SK-N-DZ (cell line): ENCODE measurements around the gene PXDN. TPM values are rescaled to one million over a fixed set of nuclear protein-coding genes. Genes with fewer than 3 reads are reported as not detected.
A peak's percentile ranks its signal among the peaks of the same experiment; 100 is the strongest.
"Not testable (repeated sequence)": the region's sequence is repeated elsewhere in the genome, so short reads cannot be mapped to it uniquely, and the experiment has no call there.

Source experiments
- DNase-seq: peaks from one replicate; pipeline ENCODE4 v3.0.0-alpha.2; 2015; ENCODE audit warnings: low spot score
- polyA plus RNA-seq, 2 experiments: library from polyadenylated mRNA; depleted of rRNA; stranded (reverse); fragments of >200 nt; gene quantifications; 2 replicates each; pipeline ENCODE4 v1.2.3, GENCODE V29; 2014

The PXDN gene
- polyA plus RNA-seq (2014; cell fraction: cytosol; rRNA removed): 29.4 and 37.6 TPM in 2 replicates
- 65.5 and 125 TPM in 2 replicates for polyA plus RNA-seq (2014; cell fraction: nucleus; rRNA removed)

GRCh38 chr2:1744446-1745170 is at the start of gene PXDN:
Gene PXDN, minus strand, starts transcription at chr2:1744515. Its CDS starts 60 bp downstream, at chr2:1744455.
- DNase-seq: peak; percentile 34

- DNase-seq: no peak
Measured at GRCh38 chr2:1793868-1794445, 49.6 kb upstream of the PXDN start.

- DNase-seq: no peak
Measured at GRCh38 chr2:1793001-1793867, 48.9 kb upstream of the PXDN start.

GRCh38 chr2:1791685-1792435 is 47.5 kb upstream of the PXDN start:
- no peak for DNase-seq

GRCh38 chr2:1791006-1791605 is 46.8 kb upstream of the PXDN start:
- no peak for DNase-seq

GRCh38 chr2:1790473-1790872 is 46.2 kb upstream of the PXDN start:
- DNase-seq: no peak

- DNase-seq: no peak
Measured at GRCh38 chr2:1789610-1790009, 45.3 kb upstream of the PXDN start.

- DNase-seq: peak; percentile 33
Measured at GRCh38 chr2:1788478-1788959, 44.2 kb upstream of the PXDN start.

- DNase-seq: no peak
Measured at GRCh38 chr2:1787755-1788477, 43.6 kb upstream of the PXDN start.

- DNase-seq: no peak
Measured at GRCh38 chr2:1784986-1785617, 40.8 kb upstream of the PXDN start.

GRCh38 chr2:1784087-1784486 is 39.8 kb upstream of the PXDN start:
- peak; percentile 43 for DNase-seq

- no peak for DNase-seq
Measured at GRCh38 chr2:1782514-1782913, 38.2 kb upstream of the PXDN start.

GRCh38 chr2:1781291-1782080 is 37.2 kb upstream of the PXDN start:
- DNase-seq: no peak

- DNase-seq: no peak
Measured at GRCh38 chr2:1780693-1781092, 36.4 kb upstream of the PXDN start.

GRCh38 chr2:1780054-1780453 is 35.7 kb upstream of the PXDN start:
- not testable (repeated sequence) for DNase-seq

- no peak for DNase-seq
Measured at GRCh38 chr2:1778566-1778965, 34.3 kb upstream of the PXDN start.

GRCh38 chr2:1777781-1778180 is 33.5 kb upstream of the PXDN start:
- no peak for DNase-seq

GRCh38 chr2:1777156-1777555 is 32.8 kb upstream of the PXDN start:
- no peak for DNase-seq

- DNase-seq: no peak
Measured at GRCh38 chr2:1775511-1776035, 31.3 kb upstream of the PXDN start.
